ENCODE data around the gene KIRREL1.

KIRREL1 gene

GRCh38 chr1:157975228-157975950, 18.1 kb upstream of the KIRREL1 start:
- DNase-seq (ENCODE audit: low spot score), result no peak

- no peak for DNase-seq (ENCODE audit: low spot score)
These were observed 16.6 kb upstream of the KIRREL1 start for GRCh38 chr1:157976888-157977287.

- no peak for DNase-seq (ENCODE audit: low spot score)
These were observed 14.7 kb upstream of the KIRREL1 start for GRCh38 chr1:157978586-157979403.

- DNase-seq (ENCODE audit: low spot score), result no peak
These were observed 11.3 kb upstream of the KIRREL1 start for GRCh38 chr1:157982136-157982535.

GRCh38 chr1:157983787-157984186, 9.7 kb upstream of the KIRREL1 start:
- DNase-seq (ENCODE audit: low spot score), result no peak

- no peak for DNase-seq (ENCODE audit: low spot score)
These were observed 9.0 kb upstream of the KIRREL1 start for GRCh38 chr1:157984469-157984868.

- no peak for DNase-seq (ENCODE audit: low spot score)
These were observed 8.0 kb upstream of the KIRREL1 start for GRCh38 chr1:157985473-157985872.

GRCh38 chr1:157988002-157988401, 5.4 kb upstream of the KIRREL1 start:
- DNase-seq (ENCODE audit: low spot score), result no peak

- peak; percentile 64 for DNase-seq (ENCODE audit: low spot score)
These were observed 1.2 kb upstream of the KIRREL1 start for GRCh38 chr1:157992031-157992832.

- no peak for DNase-seq (ENCODE audit: low spot score)
These were observed 655 bp upstream of the KIRREL1 start for GRCh38 chr1:157992833-157993146.

GRCh38 chr1:157993918-157994605, 617 bp downstream of the KIRREL1 start:
- no peak for DNase-seq (ENCODE audit: low spot score)

GRCh38 chr1:157994704-157995582, 1.5 kb downstream of the KIRREL1 start:
- no peak for DNase-seq (ENCODE audit: low spot score)

- no peak for DNase-seq (ENCODE audit: low spot score)
These were observed 2.2 kb downstream of the KIRREL1 start for GRCh38 chr1:157995583-157996169.

GRCh38 chr1:157996433-157996832, 3.0 kb downstream of the KIRREL1 start:
- no peak for DNase-seq (ENCODE audit: low spot score)

GRCh38 chr1:158000507-158000906, 7.1 kb downstream of the KIRREL1 start:
- no peak for DNase-seq (ENCODE audit: low spot score)

- DNase-seq (ENCODE audit: low spot score), result no peak
These were observed 8.7 kb downstream of the KIRREL1 start for GRCh38 chr1:158002022-158002630.

GRCh38 chr1:158002631-158003405, 9.4 kb downstream of the KIRREL1 start:
- no peak for DNase-seq (ENCODE audit: low spot score)

GRCh38 chr1:158003406-158003800, 10.0 kb downstream of the KIRREL1 start:
- DNase-seq (ENCODE audit: low spot score), result no peak

GRCh38 chr1:158005224-158005623, 11.8 kb downstream of the KIRREL1 start:
- no peak for DNase-seq (ENCODE audit: low spot score)

GRCh38 chr1:158007180-158007579, 13.7 kb downstream of the KIRREL1 start:
- no peak for DNase-seq (ENCODE audit: low spot score)
